Measurements from ENCODE around the gene SGSH. TPM values are rescaled to one million over a fixed set of nuclear protein-coding genes. Genes with fewer than 3 reads are reported as not detected.

The SGSH gene
- total RNA-seq, 2 experiments from 2014 or later = 14.3 to 38.4 TPM

DNA sequence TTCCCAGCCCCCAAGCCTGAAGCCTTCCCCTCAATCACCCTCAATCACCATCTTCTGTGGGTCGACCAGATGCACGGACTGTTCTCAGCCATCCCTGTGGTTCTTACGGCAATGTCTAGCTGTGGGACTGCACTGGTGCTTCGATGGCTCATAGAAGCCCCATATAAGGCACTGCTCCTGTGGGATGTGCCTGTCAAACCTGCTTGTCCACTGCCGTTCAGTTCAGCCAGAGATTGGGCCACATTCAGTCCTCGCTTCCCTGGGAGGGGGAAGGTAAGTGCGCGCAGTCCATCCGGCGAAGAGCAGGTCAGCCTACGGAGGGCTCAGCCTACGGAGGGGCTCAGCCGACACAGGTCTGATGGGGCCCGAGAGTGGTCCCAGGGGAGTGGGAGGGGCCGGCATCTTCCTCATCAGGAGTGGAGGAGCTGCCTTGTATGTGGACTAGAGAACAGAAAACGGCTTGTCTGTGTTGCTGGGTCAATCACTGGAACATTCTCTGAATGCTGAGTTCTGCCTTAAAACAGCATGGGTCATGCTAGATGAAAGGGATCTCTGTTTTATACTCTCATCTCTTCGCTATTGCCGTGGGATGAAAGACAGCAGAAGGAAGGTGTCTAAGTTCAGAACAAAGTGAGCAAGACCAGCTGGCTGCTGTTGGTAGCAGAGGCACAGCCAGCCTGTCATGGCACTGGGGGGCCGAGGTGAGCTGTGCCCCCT lies 50.2 kb downstream of the SGSH start, which contains the start of gene CARD14:
Gene CARD14 (plus strand): TSS at position 247 of the 717 bp plus-strand sequence. CDS start 11,409 bp downstream, outside the sequence.
- H3K36me3 ChIP-seq (ENCODE audit: insufficient read depth, low read length) = no peaks in the 10 kb centered on the region
- BruUV-seq (replicated peaks) = no TSS peak
- intact Hi-C loops (cut with micrococcal nuclease; ENCODE audit: unreplicated experiment) = no loop called here
- no peak within 1 kb of the TSS for H2AFZ ChIP-seq (ENCODE audit: low read length)
- no peak for DNase-seq (ENCODE audit: low spot score)
- H3K79me2 ChIP-seq (ENCODE audit: insufficient read depth, low read depth, low read length) = no peaks in the 10 kb centered on the region
- no peak within 1 kb of the TSS for H3K4me2 ChIP-seq (ENCODE audit: low read length)
- POLR2A ChIA-PET = no interaction called here
- no peaks in the 10 kb centered on the region for H3K4me1 ChIP-seq (ENCODE audit: insufficient read depth, low read length, poor library complexity, severe bottlenecking)
- no peaks in the 10 kb centered on the region for H3K9me2 ChIP-seq (ENCODE audit: insufficient read depth, low read length)
- no peak within 1 kb of the TSS for H3K4me3 ChIP-seq (ENCODE audit: low read depth, low read length, poor library complexity, severe bottlenecking)
- H4K20me1 ChIP-seq (ENCODE audit: insufficient read depth, low read length) = no peaks in the 10 kb centered on the region
- no peaks in the 10 kb centered on the region for H3K9me3 ChIP-seq (ENCODE audit: low read length)
- CTCF ChIA-PET (ENCODE audit: unreplicated experiment) = no interaction called here
- H3K27ac ChIP-seq (ENCODE audit: low read depth, low read length, poor library complexity, severe bottlenecking) = no peak within 1 kb of the TSS
- TF ChIP-seq, protein P1, sequence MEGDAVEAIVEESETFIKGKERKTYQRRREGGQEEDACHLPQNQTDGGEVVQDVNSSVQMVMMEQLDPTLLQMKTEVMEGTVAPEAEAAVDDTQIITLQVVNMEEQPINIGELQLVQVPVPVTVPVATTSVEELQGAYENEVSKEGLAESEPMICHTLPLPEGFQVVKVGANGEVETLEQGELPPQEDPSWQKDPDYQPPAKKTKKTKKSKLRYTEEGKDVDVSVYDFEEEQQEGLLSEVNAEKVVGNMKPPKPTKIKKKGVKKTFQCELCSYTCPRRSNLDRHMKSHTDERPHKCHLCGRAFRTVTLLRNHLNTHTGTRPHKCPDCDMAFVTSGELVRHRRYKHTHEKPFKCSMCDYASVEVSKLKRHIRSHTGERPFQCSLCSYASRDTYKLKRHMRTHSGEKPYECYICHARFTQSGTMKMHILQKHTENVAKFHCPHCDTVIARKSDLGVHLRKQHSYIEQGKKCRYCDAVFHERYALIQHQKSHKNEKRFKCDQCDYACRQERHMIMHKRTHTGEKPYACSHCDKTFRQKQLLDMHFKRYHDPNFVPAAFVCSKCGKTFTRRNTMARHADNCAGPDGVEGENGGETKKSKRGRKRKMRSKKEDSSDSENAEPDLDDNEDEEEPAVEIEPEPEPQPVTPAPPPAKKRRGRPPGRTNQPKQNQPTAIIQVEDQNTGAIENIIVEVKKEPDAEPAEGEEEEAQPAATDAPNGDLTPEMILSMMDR (conservative IDR thresholded peaks at IDR 0.05; ENCODE audit: low read length) = no peak
- no peak for TF ChIP-seq EZH2phosphoT487 (IDR thresholded peaks at IDR 0.05; ENCODE audit: borderline replicate concordance, low read depth, low read length)

DNA sequence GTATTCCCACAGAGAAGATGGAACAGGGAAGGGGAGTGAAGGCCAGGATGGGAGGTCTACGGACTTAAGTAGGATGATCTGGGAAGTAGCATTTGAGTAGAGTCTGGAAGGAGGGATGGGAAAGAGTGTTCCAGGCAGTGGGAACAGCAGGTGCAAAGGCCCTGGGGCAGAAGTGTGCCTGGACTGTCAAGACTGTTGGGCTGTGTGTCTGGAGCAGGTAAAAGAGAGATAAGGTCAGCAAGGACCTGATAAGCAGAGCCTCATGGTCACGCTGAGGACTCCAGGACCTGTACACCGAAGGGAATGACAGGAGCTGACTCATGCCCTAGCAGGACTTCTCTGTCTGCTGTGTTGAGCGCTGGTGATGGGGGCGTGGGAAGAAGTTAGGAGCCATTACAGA lies 51.0 kb downstream of the SGSH start:
- Histone ChIP-seq H3K4me3 (ENCODE audit: low read depth, low read length, poor library complexity, severe bottlenecking) (no peak overlapping the region), H3K79me2 (ENCODE audit: insufficient read depth, low read depth, low read length) (no peaks in the 10 kb centered on the region), H3K9me3 (ENCODE audit: low read length) (no peaks in the 10 kb centered on the region), H3K27ac (ENCODE audit: low read depth, low read length, poor library complexity, severe bottlenecking) (no peak overlapping the region), H3K4me1 (ENCODE audit: insufficient read depth, low read length, poor library complexity, severe bottlenecking) (no peaks in the 10 kb centered on the region), H3K36me3 (ENCODE audit: insufficient read depth, low read length) (no peaks in the 10 kb centered on the region), H4K20me1 (ENCODE audit: insufficient read depth, low read length) (no peaks in the 10 kb centered on the region), H3K4me2 (ENCODE audit: low read length) (no peak overlapping the region), H2AFZ (ENCODE audit: low read length) (no peak overlapping the region), H3K9me2 (ENCODE audit: insufficient read depth, low read length) (no peaks in the 10 kb centered on the region)
- no peak for TF ChIP-seq EZH2phosphoT487 (IDR thresholded peaks at IDR 0.05; ENCODE audit: borderline replicate concordance, low read depth, low read length)
- TF ChIP-seq, protein P1 (conservative IDR thresholded peaks at IDR 0.05; ENCODE audit: low read length) = no peak
- ChIA-PET POLR2A (no interaction called here), CTCF (ENCODE audit: unreplicated experiment) (no interaction called here)
- intact Hi-C loops (cut with micrococcal nuclease; ENCODE audit: unreplicated experiment) = no loop called here
- DNase-seq (ENCODE audit: low spot score) = no peak
- no TSS peak for BruUV-seq (replicated peaks)

DNA sequence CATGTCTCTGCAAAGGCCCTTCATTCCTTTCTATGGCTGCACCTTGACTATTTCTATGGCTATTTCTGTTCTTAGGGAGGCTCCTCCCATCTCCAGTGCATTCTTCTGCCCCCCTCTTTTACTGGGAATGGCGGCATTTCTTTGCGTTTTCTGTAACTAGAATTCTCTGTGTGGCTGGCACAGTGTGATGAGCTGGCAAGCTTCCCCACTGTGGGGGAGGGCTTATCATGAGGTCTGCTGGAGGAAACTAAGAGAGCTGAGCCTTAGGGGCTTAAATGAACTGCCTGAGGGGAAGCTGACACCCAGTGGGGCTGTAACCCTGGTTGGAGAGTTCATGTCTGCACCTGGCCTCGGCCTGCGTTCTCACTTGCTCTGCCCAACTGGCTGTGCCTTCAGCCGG lies 51.8 kb downstream of the SGSH start:
- BruUV-seq (replicated peaks) = no TSS peak
- DNase-seq (ENCODE audit: low spot score) = no peak
- Histone ChIP-seq H3K79me2 (ENCODE audit: insufficient read depth, low read depth, low read length) (no peaks in the 10 kb centered on the region), H3K9me2 (ENCODE audit: insufficient read depth, low read length) (no peaks in the 10 kb centered on the region), H3K27ac (ENCODE audit: low read depth, low read length, poor library complexity, severe bottlenecking) (no peak overlapping the region), H3K4me1 (ENCODE audit: insufficient read depth, low read length, poor library complexity, severe bottlenecking) (no peaks in the 10 kb centered on the region), H4K20me1 (ENCODE audit: insufficient read depth, low read length) (no peaks in the 10 kb centered on the region), H3K4me2 (ENCODE audit: low read length) (no peak overlapping the region), H3K9me3 (ENCODE audit: low read length) (no peaks in the 10 kb centered on the region), H2AFZ (ENCODE audit: low read length) (no peak overlapping the region), H3K4me3 (ENCODE audit: low read depth, low read length, poor library complexity, severe bottlenecking) (no peak overlapping the region), H3K36me3 (ENCODE audit: insufficient read depth, low read length) (no peaks in the 10 kb centered on the region)
- TF ChIP-seq, protein P1 (conservative IDR thresholded peaks at IDR 0.05; ENCODE audit: low read length) = no peak
- TF ChIP-seq EZH2phosphoT487 (IDR thresholded peaks at IDR 0.05; ENCODE audit: borderline replicate concordance, low read depth, low read length) = no peak
- ChIA-PET CTCF (ENCODE audit: unreplicated experiment) (no interaction called here), POLR2A (no interaction called here)
- intact Hi-C loops (cut with micrococcal nuclease; ENCODE audit: unreplicated experiment) = no loop called here
